ENCODE measurements around the gene SLC23A1.

The SLC23A1 gene

GRCh38 chr5:139378101-139378825, 4.8 kb downstream of the SLC23A1 start:
- TF ChIP-seq, protein P1, sequence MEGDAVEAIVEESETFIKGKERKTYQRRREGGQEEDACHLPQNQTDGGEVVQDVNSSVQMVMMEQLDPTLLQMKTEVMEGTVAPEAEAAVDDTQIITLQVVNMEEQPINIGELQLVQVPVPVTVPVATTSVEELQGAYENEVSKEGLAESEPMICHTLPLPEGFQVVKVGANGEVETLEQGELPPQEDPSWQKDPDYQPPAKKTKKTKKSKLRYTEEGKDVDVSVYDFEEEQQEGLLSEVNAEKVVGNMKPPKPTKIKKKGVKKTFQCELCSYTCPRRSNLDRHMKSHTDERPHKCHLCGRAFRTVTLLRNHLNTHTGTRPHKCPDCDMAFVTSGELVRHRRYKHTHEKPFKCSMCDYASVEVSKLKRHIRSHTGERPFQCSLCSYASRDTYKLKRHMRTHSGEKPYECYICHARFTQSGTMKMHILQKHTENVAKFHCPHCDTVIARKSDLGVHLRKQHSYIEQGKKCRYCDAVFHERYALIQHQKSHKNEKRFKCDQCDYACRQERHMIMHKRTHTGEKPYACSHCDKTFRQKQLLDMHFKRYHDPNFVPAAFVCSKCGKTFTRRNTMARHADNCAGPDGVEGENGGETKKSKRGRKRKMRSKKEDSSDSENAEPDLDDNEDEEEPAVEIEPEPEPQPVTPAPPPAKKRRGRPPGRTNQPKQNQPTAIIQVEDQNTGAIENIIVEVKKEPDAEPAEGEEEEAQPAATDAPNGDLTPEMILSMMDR (IDR thresholded peaks at IDR 0.05; ENCODE audit: insufficient read depth, low read depth, low read length, missing control alignments), result no peak
- H3K4me3 ChIP-seq (ENCODE audit: low read length), result no peak overlapping the region
- no peak for DNase-seq (ENCODE audit: low read depth)

DNA sequence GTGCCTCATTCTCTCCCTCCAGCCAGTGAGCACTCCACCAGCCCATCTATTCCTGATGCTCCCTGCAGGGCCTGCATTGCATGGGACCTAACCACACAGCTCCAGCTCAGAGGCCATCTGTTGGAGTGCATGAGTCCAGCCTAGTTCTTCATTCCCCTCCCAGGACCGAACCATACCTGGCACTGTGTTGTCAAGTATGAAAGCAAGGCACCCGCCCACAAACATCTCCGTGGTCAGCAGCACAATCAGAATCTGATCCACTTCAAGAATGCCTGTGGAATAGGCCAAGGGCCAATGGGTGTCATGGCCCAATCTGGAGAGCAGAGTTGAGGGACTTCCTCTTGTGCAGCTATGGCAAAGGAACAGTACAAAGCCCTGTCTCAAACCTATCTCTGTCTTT, 5.9 kb downstream of the SLC23A1 start:
- TF ChIP-seq, protein P1 (IDR thresholded peaks at IDR 0.05; ENCODE audit: insufficient read depth, low read depth, low read length, missing control alignments), result no peak
- no peak overlapping the region for H3K4me3 ChIP-seq (ENCODE audit: low read length)
- DNase-seq (ENCODE audit: low read depth), result no peak

DNA sequence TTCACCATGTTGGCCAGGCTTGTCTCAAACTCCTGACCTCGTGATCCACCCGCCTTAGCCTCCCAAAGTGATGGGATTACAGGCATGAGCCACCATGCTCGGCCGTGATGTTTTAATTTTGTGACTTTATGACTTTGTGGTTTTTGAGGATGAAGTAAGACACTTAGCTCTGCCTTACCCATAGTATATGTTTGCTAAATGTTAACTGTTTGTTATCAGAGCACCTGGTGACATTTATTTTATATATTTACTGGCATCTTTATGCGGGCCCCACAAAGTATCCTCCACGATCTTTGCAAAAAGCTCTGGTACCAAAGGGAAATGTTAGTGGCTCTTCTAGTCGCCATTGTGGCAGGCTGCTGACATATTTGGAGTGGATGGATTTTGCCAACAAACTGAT, 6.7 kb downstream of the SLC23A1 start:
- H3K4me3 ChIP-seq (ENCODE audit: low read length), result no peak overlapping the region
- no peak for DNase-seq (ENCODE audit: low read depth)
- TF ChIP-seq, protein P1 (IDR thresholded peaks at IDR 0.05; ENCODE audit: insufficient read depth, low read depth, low read length, missing control alignments), result no peak

DNA sequence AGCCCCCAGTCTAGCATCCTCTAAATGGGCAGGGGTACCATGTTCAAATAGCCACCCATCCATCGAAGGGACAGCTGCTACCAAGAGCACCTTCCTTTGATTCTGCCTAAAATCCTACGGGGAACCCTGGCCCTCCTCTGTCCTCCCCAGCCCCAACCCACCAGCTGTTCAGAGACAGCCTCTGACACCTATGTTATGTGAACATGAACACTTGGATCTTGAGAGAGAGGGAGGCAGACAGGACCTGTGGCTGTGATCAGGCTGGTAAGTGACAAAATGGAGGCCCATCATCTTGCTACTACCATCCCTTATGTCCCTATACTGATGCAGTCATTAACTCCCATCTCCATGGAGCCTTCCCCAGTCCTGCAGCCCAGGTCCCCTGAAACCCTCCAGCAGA, 8.2 kb downstream of the SLC23A1 start:
- TF ChIP-seq, protein P1 (IDR thresholded peaks at IDR 0.05; ENCODE audit: insufficient read depth, low read depth, low read length, missing control alignments), result no peak
- no peak for DNase-seq (ENCODE audit: low read depth)
- no peak overlapping the region for H3K4me3 ChIP-seq (ENCODE audit: low read length)

- TF ChIP-seq, protein P1 (IDR thresholded peaks at IDR 0.05; ENCODE audit: insufficient read depth, low read depth, low read length, missing control alignments), result no peak
- DNase-seq (ENCODE audit: low read depth), result no peak
- no peak overlapping the region for H3K4me3 ChIP-seq (ENCODE audit: low read length)
These were observed 11.3 kb downstream of the SLC23A1 start for GRCh38 chr5:139371482-139372435.

- no peak overlapping the region for H3K4me3 ChIP-seq (ENCODE audit: low read length)
- no peak for DNase-seq (ENCODE audit: low read depth)
- TF ChIP-seq, protein P1 (IDR thresholded peaks at IDR 0.05; ENCODE audit: insufficient read depth, low read depth, low read length, missing control alignments), result no peak
These were observed 13.9 kb downstream of the SLC23A1 start for GRCh38 chr5:139369181-139369580.

All from epithelial cell of esophagus (primary cell).